GM12878 (cell line): Measurements from ENCODE around the gene CUEDC1. TPM values are rescaled to one million over a fixed set of nuclear protein-coding genes. Genes with fewer than 3 reads are reported as not detected.

ENCODE experiments used
- ATAC-seq: fragments of 200-7000 bp; cut with Tn5 transposase; 3 replicates; pipeline ENCODE4 v1.9.1; 2020; ENCODE audit warnings: mild to moderate bottlenecking, moderate library complexity
- BruUV-seq: library from RNA; stranded (reverse); fragments of 400-500 nt; replicated peaks from 2 replicates; lab custom pipeline; 2021; lab: Mats Ljungman, UMichigan
- CTCF ChIA-PET: fragments of 300-600 bp; sonication (Branson Sonifier 250); formaldehyde crosslinking; extraction: SDS; loops from one replicate; lab custom pipeline; 2021; ENCODE audit warnings: inconsistent platforms; lab: Yijun Ruan, JAX
- POLR2A ChIA-PET: fragments of 350-600 bp; formaldehyde crosslinking; extraction: SDS; loops from one replicate; lab custom pipeline; 2021; ENCODE audit warnings: inconsistent platforms; lab: Charles Lee
- RAD21 ChIA-PET: fragments of 300-600 bp; sonication (Branson Sonifier 250); formaldehyde crosslinking; loops from one replicate; lab custom pipeline; 2023; ENCODE audit warnings: antibody characterized with exemption; ENCODE audit not compliant: unreplicated experiment; lab: Charles Lee
- SMC1A ChIA-PET: fragments of 300-600 bp; sonication (Branson Sonifier 250); formaldehyde crosslinking; loops from one replicate; lab custom pipeline; 2023; ENCODE audit not compliant: unreplicated experiment, uncharacterized antibody; lab: Charles Lee
- DNase-seq: peaks from one replicate; pipeline ENCODE4 v3.0.0-alpha.2; 2011; ENCODE audit warnings: low read depth, low spot score
- FAIRE-seq: peaks from 3 replicates; lab custom pipeline; 2011; peaks lifted over from hg19 to GRCh38; lab: Jason Lieb, UNC
- H2AFZ ChIP-seq: 2 replicates; pipeline ENCODE4 v1.6.0; 2011; ENCODE audit warnings: low read depth, low read length, control low read depth; ENCODE audit not compliant: control insufficient read depth
- H3K27ac ChIP-seq: 2 replicates; pipeline ENCODE4 v1.5.1; 2011; ENCODE audit warnings: control low read depth; ENCODE audit not compliant: control insufficient read depth, insufficient read depth
- H3K27me3 ChIP-seq, 2 experiments: replicated peaks in 1 of 2; 2 replicates each; pipeline versions ENCODE4 v1.6.0 to v1.6.1; 2011; ENCODE audit warnings: low read length in 1 of 2; ENCODE audit not compliant: control insufficient read depth in 2 of 2, insufficient read depth in 2 of 2
- H3K36me3 ChIP-seq, 2 experiments: 2 replicates each; pipeline ENCODE4 v1.5.1; 2011; ENCODE audit warnings: low read length in 1 of 2; ENCODE audit not compliant: control insufficient read depth in 2 of 2, insufficient read depth in 2 of 2
- H3K4me1 ChIP-seq: 2 replicates; pipeline ENCODE4 v1.6.1; 2011; ENCODE audit warnings: mild to moderate bottlenecking, low read length, moderate library complexity, mixed read lengths; ENCODE audit not compliant: control insufficient read depth, insufficient read depth
- H3K4me2 ChIP-seq: 2 replicates; pipeline ENCODE4 v1.6.0; 2011; ENCODE audit warnings: control low read depth; ENCODE audit not compliant: control insufficient read depth, insufficient read depth
- H3K4me3 ChIP-seq: fragments of 200-600 bp; sonication (generic); 2 replicates; pipeline ENCODE4 v1.5.1; 2016
- H3K79me2 ChIP-seq: 2 replicates; pipeline ENCODE4 v1.6.0; 2011; ENCODE audit warnings: low read length; ENCODE audit not compliant: control insufficient read depth, insufficient read depth
- H3K9ac ChIP-seq: 2 replicates; pipeline ENCODE4 v1.8.0; 2011; ENCODE audit warnings: low read length, control low read depth, mixed read lengths; ENCODE audit not compliant: control insufficient read depth, insufficient read depth
- H3K9me3 ChIP-seq: replicated peaks from 3 replicates; pipeline ENCODE4 v1.5.1; 2011; ENCODE audit warnings: mild to moderate bottlenecking, low read length; ENCODE audit not compliant: control insufficient read depth, insufficient read depth
- H4K20me1 ChIP-seq: 2 replicates; pipeline ENCODE4 v1.6.0; 2011; ENCODE audit not compliant: control insufficient read depth, insufficient read depth
- MEF2A ChIP-seq: IDR thresholded peaks from 2 replicates; pipeline ENCODE4 v1.6.1; 2011; ENCODE audit warnings: low read depth, mild to moderate bottlenecking, low read length, moderate library complexity; ENCODE audit not compliant: insufficient read depth
- MYC ChIP-seq: IDR thresholded peaks from 2 replicates; pipeline ENCODE4 v1.6.1; 2011; ENCODE audit warnings: mild to moderate bottlenecking, low read length, moderate library complexity, inconsistent platforms; ENCODE audit not compliant: insufficient read depth, insufficient replicate concordance, insufficient read length, severe bottlenecking
- NKRF ChIP-seq: fragments of 450-650 bp; conservative IDR thresholded peaks from 2 replicates; pipeline ENCODE4 v1.6.1; 2017; ENCODE audit warnings: mild to moderate bottlenecking, moderate library complexity
- POU2F2 ChIP-seq: IDR thresholded peaks from 3 replicates; pipeline ENCODE4 v1.6.1; 2011; ENCODE audit warnings: low read depth, mild to moderate bottlenecking, low read length, borderline replicate concordance
- SIX5 ChIP-seq: IDR thresholded peaks from 2 replicates; pipeline ENCODE4 v1.6.1; 2011; ENCODE audit warnings: mild to moderate bottlenecking, low read depth, low read length, moderate library complexity; ENCODE audit not compliant: severe bottlenecking
- SMAD5 ChIP-seq: IDR thresholded peaks from 2 replicates; pipeline ENCODE4 v1.6.1; 2016; ENCODE audit warnings: antibody characterized with exemption, low read depth
- WRNIP1 ChIP-seq: IDR thresholded peaks from 2 replicates; pipeline ENCODE4 v1.6.1; 2011; ENCODE audit warnings: low read depth, low read length, improper control_type of control experiment, borderline replicate concordance
- WGBS: methylation state at CpG from one replicate; pipeline ENCODE4 v1.1.6; 2016; ENCODE audit warnings: low lambda C conversion rate; ENCODE audit not compliant: insufficient replicate concordance, insufficient coverage; ENCODE audit errors: missing lambda C conversion rate; 5-methylcytosine and 5-hydroxymethylcytosine counted together
- in situ Hi-C: fragments of 300-500 bp; cut with MboI; formaldehyde crosslinking; loops from 9 replicates; pipeline ENCODE4 v1.14.3; 2018; ENCODE audit warnings: mixed read lengths
- intact Hi-C: fragments of 100-400 bp; cut with micrococcal nuclease; formaldehyde crosslinking; loops from one replicate; pipeline ENCODE4 v1.14.2; 2022; ENCODE audit not compliant: unreplicated experiment
- polyA plus RNA-seq, 11 experiments: library from polyadenylated mRNA; depleted of rRNA in 4 of 11; unstranded in 6 of 11; stranded (reverse) in 5 of 11; fragments of >200 nt; fragmentation: Nextera tagmentation in 4 of 11; fragmentation: Illumina TruSeq in 1 of 11; extraction: Ambion mirVana in 4 of 11; extraction: Trizol in 1 of 11; gene quantifications; 1 replicate in 1 of 11; 2 replicates in 10 of 11; pipeline versions ENCODE4 v1.2.1 to v1.2.3, GENCODE V29; 2011 to 2016; ENCODE audit warnings: inconsistent platforms in 2 of 11, missing spikeins in 2 of 11, low read depth in 1 of 11
- total RNA-seq, 4 experiments: library from RNA; depleted of rRNA in 3 of 4; stranded (reverse); fragments of >200 nt in 3 of 4; fragmentation: Illumina TruSeq in 1 of 4; extraction: Trizol in 1 of 4; gene quantifications; 2 replicates each; pipeline versions ENCODE4 v1.2.1 to v1.2.3, GENCODE V29; 2013 to 2021

Gene CUEDC1
- total and polyA plus RNA-seq, 10 of the 15 experiments (the other 5 are each of a cell fraction or from before 2014, with no cell fraction given) = 0.24 to 7.4 (median 1.8) TPM

GRCh38 chr17:57886020-57886419 is 69.2 kb downstream of the CUEDC1 start (continued):
- TF ChIP-seq NKRF (no peak), MEF2A (no peak), WRNIP1 (no peak), POU2F2 (no peak)
- TF ChIP-seq, all 136 proteins: peak for 0

GRCh38 chr17:57885148-57885915 is 69.9 kb downstream of the CUEDC1 start:
- no peak overlapping the region for H3K27ac ChIP-seq
- no peaks in the 10 kb centered on the region for H3K4me1 ChIP-seq
- intact Hi-C loops = no loop called here
- H3K27me3 ChIP-seq = no peaks in the 10 kb centered on the region
- POLR2A ChIA-PET = no interaction called here
- H3K4me2 ChIP-seq = no peak overlapping the region
- FAIRE-seq (no peak), DNase-seq (no peak), ATAC-seq (no peak)
- TF ChIP-seq SMAD5 (no peak), SIX5 (no peak), MYC (no peak)
- no peak overlapping the region for H3K9ac ChIP-seq
- SMC1A ChIA-PET = interaction anchor here (1.3 kb wide), 1 partner anchor 95 kb away, joined by 3 read pairs; no protein-coding TSS in a partner anchor
- no peaks in the 10 kb centered on the region for H3K36me3 ChIP-seq
- H3K4me3 ChIP-seq = no peak overlapping the region
- CTCF ChIA-PET = interaction anchor here (1.6 to 1.7 kb wide), 2 partner anchors 25 to 114 kb away, joined by 4 to 5 read pairs; no protein-coding TSS in a partner anchor
- H4K20me1 ChIP-seq = no peaks in the 10 kb centered on the region
- in situ Hi-C loops = no loop called here
- H3K9me3 ChIP-seq = no peaks in the 10 kb centered on the region
- BruUV-seq = no TSS peak
- no peaks in the 10 kb centered on the region for H3K79me2 ChIP-seq
- 86% methylated on average over 51 of the region's 67 CpGs for WGBS
- H2AFZ ChIP-seq = no peak overlapping the region
- RAD21 ChIA-PET = no interaction called here
